MM.1S (cell line): ENCODE data around the gene RIOK3.
"Not testable (repeated sequence)": the region's sequence is repeated elsewhere in the genome, so short reads cannot be mapped to it uniquely, and the experiment has no call there.

Source experiments
- CTCF ChIP-seq: fragments of 300-600 bp; sonication (generic); IDR thresholded peaks from 2 replicates; pipeline ENCODE4 v1.5.1; 2016; ENCODE audit warnings: antibody characterized with exemption, low read length, mixed read lengths
- EZH2phosphoT487 ChIP-seq: fragments of 300-600 bp; sonication (generic); IDR thresholded peaks from 2 replicates; pipeline ENCODE4 v1.6.1; 2018; ENCODE audit warnings: antibody characterized with exemption, low read length

DNA sequence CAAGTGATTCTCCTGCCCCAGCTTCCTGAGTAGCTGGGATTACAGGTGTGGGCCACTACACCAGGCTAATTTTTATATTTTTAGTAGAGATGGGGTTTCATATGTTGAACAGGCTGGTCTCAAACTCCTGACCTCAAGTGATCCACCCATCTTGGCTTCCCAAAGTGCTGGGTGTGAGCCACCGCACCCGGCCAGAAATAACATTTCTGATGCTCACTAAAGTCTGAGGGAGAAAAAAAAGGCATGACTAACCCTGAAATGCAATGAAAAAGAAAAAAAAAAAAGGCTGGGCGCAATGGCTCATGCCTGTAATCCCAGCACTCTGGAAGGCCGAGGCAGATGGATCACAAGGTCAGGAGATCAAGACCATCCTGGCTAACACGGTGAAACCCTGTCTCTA is 36.5 kb downstream of the RIOK3 start:
- TF ChIP-seq CTCF, EZH2phosphoT487: not testable (repeated sequence)
